Vagina (tissue), 2 donors: ENCODE data around the gene ASIC3. TPM values are rescaled to one million over a fixed set of nuclear protein-coding genes. Genes with fewer than 3 reads are reported as not detected.
A peak's percentile ranks its signal among the peaks of the same experiment; 100 is the strongest.

ENCODE experiments used
- DNase-seq, 2 donors: peaks; one replicate each; pipeline ENCODE4 v3.0.0-alpha.2; 2017; ENCODE audit errors: extremely low spot score in 2 of 2
- H3K27ac ChIP-seq: fragments of 200-600 bp; sonication (generic); one replicate; pipeline ENCODE4 v1.5.1; 2019
- H3K27me3 ChIP-seq: fragments of 200-600 bp; sonication (generic); one replicate; pipeline ENCODE4 v1.5.1; 2019
- H3K36me3 ChIP-seq, 2 donors: fragments of 200-600 bp; sonication (generic); one replicate each; pipeline ENCODE4 v1.5.1; 2017 to 2019
- H3K4me1 ChIP-seq: fragments of 200-600 bp; sonication (generic); one replicate; pipeline ENCODE4 v1.5.1; 2019
- H3K4me3 ChIP-seq, 2 donors: fragments of 200-600 bp; sonication (generic); 1 replicate in 1 of 2; 2 replicates in 1 of 2; pipeline ENCODE4 v1.5.1; 2016 to 2019
- H3K9me3 ChIP-seq: fragments of 200-600 bp; sonication (generic); one replicate; pipeline ENCODE4 v1.5.1; 2019
- POLR2A ChIP-seq, 2 donors: fragments of 450-650 bp; IDR thresholded peaks; one replicate each; pipeline ENCODE4 v1.6.1; 2017; ENCODE audit warnings: antibody characterized with exemption in 2 of 2, mild to moderate bottlenecking in 2 of 2, moderate library complexity in 2 of 2
- POLR2AphosphoS5 ChIP-seq, 2 donors: sonication (generic); formaldehyde crosslinking; IDR thresholded peaks; one replicate each; pipeline ENCODE4 v1.9.0; 2017; ENCODE audit warnings: antibody characterized with exemption in 2 of 2, mild to moderate bottlenecking in 2 of 2, low read depth in 1 of 2; ENCODE audit not compliant: insufficient read depth in 1 of 2
- intact Hi-C: fragments of 100-400 bp; cut with DNase I; formaldehyde crosslinking; loops from one replicate; pipeline ENCODE4 v1.15.1; 2023
- total RNA-seq: library from RNA; depleted of rRNA; stranded (reverse); fragments of >200 nt; gene quantifications from one replicate; pipeline ENCODE4 v1.2.3, GENCODE V29; 2016
- TF ChIP-seq, protein P1 (sequence below), 3 experiments: fragments of 450-650 bp in 2 of 3; fragments of 200-600 bp in 1 of 3; sonication (generic) in 1 of 3; IDR thresholded peaks; one replicate each; pipeline ENCODE4 v1.5.1; 2017 to 2019; ENCODE audit warnings: antibody characterized with exemption in 3 of 3, mild to moderate bottlenecking in 2 of 3, moderate library complexity in 2 of 3

The ASIC3 gene
- total RNA-seq, 1 donor from 2014 or later: 3.7 TPM

DNA sequence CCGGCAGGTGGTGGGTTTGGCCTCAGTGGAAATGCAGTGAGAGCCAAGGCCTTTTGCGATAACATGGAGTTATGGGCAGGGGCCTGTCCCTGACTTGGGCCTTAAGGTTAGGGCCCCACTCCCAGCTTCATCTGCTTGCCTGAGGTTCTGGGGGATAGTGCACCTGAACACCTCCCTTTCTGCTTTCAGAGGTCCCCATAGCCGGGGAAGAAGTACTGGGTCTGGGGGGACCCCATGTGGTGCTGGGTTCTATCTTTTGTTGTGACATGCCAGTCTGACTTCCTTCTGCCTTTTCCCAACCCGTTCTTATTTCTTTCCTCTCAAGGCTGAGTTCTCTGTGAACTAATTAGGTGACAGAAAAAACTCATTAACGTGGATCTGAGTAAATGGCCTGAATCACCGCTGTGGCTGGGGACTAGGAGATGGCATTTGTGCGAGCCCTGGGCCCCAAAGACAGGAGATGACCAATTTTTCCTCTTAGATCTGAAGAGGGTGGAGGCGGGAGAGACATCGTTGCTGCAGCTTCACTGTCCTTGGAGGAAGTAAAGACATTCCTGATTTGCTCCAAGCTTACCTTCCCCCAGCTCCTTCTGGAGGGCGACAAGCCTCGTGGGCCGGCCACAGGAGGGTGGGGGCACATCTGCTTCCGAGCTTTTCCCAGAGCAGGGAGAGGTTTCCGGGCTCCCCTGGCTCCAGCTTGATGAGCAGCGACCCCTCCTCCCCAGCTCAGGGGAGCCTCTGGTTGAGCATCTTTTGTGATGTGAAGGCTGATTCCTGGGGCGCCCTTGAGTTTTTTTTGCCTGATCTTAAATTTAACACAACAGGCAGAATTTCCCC, 39.9 kb downstream of the ASIC3 start:
- Histone ChIP-seq H3K4me3 (peak overlapping the region; percentile 80 to 82), H3K9me3 (no peaks in the 10 kb centered on the region), H3K4me1 (peaks cover 72% of the 10 kb centered on the region), H3K27ac (peak overlapping the region; percentile 89), H3K27me3 (no peaks in the 10 kb centered on the region), H3K36me3 (no peaks in the 10 kb centered on the region)
- DNase-seq: no peak
- TF ChIP-seq, protein P1, sequence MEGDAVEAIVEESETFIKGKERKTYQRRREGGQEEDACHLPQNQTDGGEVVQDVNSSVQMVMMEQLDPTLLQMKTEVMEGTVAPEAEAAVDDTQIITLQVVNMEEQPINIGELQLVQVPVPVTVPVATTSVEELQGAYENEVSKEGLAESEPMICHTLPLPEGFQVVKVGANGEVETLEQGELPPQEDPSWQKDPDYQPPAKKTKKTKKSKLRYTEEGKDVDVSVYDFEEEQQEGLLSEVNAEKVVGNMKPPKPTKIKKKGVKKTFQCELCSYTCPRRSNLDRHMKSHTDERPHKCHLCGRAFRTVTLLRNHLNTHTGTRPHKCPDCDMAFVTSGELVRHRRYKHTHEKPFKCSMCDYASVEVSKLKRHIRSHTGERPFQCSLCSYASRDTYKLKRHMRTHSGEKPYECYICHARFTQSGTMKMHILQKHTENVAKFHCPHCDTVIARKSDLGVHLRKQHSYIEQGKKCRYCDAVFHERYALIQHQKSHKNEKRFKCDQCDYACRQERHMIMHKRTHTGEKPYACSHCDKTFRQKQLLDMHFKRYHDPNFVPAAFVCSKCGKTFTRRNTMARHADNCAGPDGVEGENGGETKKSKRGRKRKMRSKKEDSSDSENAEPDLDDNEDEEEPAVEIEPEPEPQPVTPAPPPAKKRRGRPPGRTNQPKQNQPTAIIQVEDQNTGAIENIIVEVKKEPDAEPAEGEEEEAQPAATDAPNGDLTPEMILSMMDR (IDR thresholded peaks at IDR 0.05): no peak
- no peak for TF ChIP-seq POLR2A (IDR thresholded peaks at IDR 0.05)
- no peak for TF ChIP-seq POLR2AphosphoS5 (IDR thresholded peaks at IDR 0.05; ENCODE audit: insufficient read depth in 1 of 2, low read depth in 1 of 2)
- intact Hi-C loops: no loop called here

DNA sequence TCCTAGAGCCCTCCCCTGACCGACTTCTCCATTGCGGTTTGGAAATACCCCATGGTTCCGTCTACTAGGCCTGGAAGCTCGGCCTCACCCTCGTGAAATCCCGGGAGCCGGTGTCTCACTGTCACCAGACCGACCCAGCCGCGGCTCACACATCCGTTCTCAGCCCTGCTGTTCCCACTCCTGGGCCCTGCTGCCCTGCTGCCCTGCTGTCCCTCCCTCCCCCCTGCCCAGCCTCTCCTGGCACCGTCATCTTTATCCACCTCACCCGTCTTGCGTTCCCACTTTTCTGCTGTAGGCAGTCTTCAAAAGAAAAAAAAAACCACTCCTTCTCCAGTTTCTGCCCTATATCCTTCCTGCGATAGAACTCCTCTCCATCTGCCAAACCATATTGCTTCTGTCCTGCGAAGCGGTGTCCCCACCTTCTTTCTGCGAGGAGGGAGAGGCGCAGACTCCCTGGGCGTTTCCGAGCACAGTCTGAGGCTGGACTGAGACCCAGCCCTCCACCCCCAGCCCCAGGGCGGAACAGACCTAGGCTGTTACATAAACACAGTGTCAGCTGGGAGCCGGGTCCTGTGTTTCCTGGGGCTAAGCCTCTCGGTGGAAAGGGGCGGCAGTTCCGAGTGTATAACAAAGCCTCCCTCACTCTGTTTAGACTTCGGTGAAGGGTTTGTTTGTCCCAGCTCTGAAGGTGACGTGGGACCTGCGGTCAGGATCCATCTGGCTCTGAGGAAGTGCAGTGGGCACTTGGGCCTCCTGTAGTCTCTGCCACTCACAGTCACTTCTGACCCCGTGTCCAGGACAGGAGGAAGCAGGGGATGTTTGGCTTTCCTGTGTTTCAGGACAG, 40.7 kb downstream of the ASIC3 start:
- H3K27ac ChIP-seq: peak overlapping the region; percentile 89
- DNase-seq: no peak

DNA sequence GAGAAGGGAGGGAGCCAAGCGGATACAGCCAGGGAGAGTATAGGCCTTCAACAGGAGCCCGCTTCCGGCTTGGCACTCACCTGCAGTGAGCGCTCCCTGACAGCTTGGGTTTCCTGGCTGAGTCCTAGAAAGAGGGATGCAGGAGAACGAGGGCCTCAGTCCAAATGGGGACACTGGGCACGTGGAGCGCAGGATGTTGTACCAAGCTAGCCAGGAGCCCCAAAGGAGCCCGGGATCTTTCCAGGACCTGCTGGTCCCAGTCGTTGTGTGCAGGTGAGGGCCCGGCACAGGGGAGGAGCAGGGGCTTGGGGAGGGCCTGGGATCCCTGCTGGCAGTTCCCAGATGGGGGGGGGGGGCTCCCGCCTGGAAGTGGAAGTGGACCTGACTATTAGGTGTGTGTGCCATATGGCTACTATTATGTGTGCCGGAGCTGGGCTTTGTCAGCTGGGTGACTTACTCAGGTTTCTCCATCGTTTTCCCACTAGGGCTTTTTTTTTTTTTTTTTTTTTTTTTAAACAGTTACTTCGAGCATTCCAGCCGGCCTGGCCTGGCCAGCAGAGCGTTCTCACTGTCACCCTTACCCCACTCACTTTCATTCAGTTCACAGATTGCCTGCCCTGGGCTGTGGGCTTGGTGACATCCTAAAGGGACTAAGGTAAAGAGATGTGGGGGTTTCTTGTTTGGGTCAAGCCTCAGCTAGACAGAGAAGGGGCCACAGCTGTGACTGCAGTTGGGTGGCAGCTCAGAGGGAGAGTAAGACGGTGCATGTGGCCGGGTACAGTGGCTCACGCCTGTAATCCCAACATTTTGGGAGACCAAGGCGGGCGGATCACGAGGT, 41.8 kb downstream of the ASIC3 start:
- H3K4me3 ChIP-seq: peak overlapping the region; percentile 80 to 82
- no peak for DNase-seq
- peak overlapping the region; percentile 89 for H3K27ac ChIP-seq
- H3K27me3 ChIP-seq: no peaks in the 10 kb centered on the region
- H3K4me1 ChIP-seq: peaks cover 73% of the 10 kb centered on the region
- TF ChIP-seq, protein P1 (IDR thresholded peaks at IDR 0.05): no peak
- TF ChIP-seq POLR2AphosphoS5 (IDR thresholded peaks at IDR 0.05; ENCODE audit: insufficient read depth in 1 of 2, low read depth in 1 of 2) (no peak), POLR2A (IDR thresholded peaks at IDR 0.05) (no peak)
- H3K9me3 ChIP-seq: no peaks in the 10 kb centered on the region
- intact Hi-C loops: no loop called here
- H3K36me3 ChIP-seq: no peaks in the 10 kb centered on the region

More for the DNA sequence above, 40.7 kb downstream of the ASIC3 start:
- peak overlapping the region; percentile 80 to 82 for H3K4me3 ChIP-seq
- no peaks in the 10 kb centered on the region for H3K9me3 ChIP-seq
- intact Hi-C loops: no loop called here
- H3K27me3 ChIP-seq: no peaks in the 10 kb centered on the region
- TF ChIP-seq POLR2AphosphoS5 (IDR thresholded peaks at IDR 0.05; ENCODE audit: insufficient read depth in 1 of 2, low read depth in 1 of 2) (peak; percentile 19 to 77), POLR2A (IDR thresholded peaks at IDR 0.05) (peak in 1 of 2 donors; percentile 8)
- TF ChIP-seq, protein P1 (IDR thresholded peaks at IDR 0.05): no peak
- peaks cover 70% of the 10 kb centered on the region for H3K4me1 ChIP-seq
- no peaks in the 10 kb centered on the region for H3K36me3 ChIP-seq

DNA sequence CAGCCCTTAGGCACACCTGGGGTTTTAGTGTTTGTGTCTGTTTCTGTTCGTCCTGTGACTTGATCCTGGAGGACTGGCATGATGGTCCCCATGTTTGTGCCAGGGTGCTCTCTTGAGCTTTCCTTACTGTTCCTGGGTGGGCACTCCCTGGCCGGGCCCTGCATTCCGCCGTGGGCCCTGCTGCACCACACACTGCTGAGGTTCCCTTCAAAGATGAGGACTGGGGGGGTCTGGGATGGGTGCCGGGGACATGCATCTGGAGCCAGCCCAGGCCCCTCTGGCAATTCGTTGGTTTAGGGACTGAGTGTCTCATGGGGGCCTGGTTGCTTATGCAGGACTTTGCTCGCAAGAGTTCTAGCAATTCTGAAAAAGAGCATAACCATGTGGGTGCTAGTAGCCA, 42.7 kb downstream of the ASIC3 start:
- DNase-seq: no peak
- no peaks in the 10 kb centered on the region for H3K27me3 ChIP-seq
- H3K9me3 ChIP-seq: no peaks in the 10 kb centered on the region
- H3K4me1 ChIP-seq: peaks cover 68% of the 10 kb centered on the region
- H3K36me3 ChIP-seq: no peaks in the 10 kb centered on the region
- intact Hi-C loops: no loop called here
- TF ChIP-seq POLR2A (IDR thresholded peaks at IDR 0.05): no peak
- TF ChIP-seq, protein P1 (IDR thresholded peaks at IDR 0.05): no peak
- TF ChIP-seq POLR2AphosphoS5 (IDR thresholded peaks at IDR 0.05; ENCODE audit: insufficient read depth in 1 of 2, low read depth in 1 of 2): no peak
- peak overlapping the region; percentile 12 for H3K27ac ChIP-seq
- no peak overlapping the region for H3K4me3 ChIP-seq
